HG02943 (cell line): ENCODE data around the gene WDR43.

ENCODE experiments used
- ATAC-seq: cut with Tn5 transposase; IDR thresholded peaks from one replicate; pipeline ENCODE4 v1.9.1; 2021; ENCODE audit warnings: mild to moderate bottlenecking, low read depth, moderate library complexity; ENCODE audit not compliant: unreplicated experiment

The WDR43 gene, protein sequence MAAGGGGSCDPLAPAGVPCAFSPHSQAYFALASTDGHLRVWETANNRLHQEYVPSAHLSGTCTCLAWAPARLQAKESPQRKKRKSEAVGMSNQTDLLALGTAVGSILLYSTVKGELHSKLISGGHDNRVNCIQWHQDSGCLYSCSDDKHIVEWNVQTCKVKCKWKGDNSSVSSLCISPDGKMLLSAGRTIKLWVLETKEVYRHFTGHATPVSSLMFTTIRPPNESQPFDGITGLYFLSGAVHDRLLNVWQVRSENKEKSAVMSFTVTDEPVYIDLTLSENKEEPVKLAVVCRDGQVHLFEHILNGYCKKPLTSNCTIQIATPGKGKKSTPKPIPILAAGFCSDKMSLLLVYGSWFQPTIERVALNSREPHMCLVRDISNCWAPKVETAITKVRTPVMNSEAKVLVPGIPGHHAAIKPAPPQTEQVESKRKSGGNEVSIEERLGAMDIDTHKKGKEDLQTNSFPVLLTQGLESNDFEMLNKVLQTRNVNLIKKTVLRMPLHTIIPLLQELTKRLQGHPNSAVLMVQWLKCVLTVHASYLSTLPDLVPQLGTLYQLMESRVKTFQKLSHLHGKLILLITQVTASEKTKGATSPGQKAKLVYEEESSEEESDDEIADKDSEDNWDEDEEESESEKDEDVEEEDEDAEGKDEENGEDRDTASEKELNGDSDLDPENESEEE

DNA sequence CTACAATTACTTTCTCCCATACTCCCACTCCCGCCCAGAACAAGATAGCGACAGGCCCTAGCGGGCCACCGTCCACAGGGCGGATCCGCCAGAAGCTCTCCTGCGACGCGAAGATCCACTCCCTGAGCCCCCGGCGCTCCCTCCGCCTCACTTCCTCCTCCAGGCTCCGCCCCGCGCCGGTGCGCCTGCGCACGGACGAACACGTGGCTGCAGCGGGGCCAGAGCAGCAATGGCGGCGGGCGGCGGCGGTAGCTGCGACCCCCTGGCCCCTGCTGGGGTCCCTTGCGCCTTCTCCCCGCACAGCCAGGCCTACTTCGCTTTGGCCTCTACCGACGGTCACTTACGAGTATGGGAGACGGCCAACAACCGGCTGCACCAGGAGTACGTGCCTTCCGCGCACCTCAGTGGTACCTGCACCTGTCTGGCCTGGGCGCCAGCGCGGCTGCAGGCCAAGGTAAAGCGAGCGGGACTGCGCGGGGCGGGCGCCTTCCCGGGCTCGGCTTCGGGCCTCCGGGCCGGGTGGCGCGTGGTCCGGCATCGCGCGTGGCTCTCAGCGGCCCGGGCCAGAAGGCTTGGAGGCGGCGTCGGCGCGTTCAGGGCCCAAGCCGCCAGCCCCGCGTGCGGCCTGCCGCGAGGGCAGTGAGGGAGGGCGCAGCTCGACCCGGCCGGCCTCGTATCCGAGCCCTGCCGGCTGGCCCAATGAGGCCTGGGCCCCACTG lies at the start of gene WDR43:
WDR43 (plus strand) TSS at position 198 of the 719 bp plus-strand sequence; CDS start at position 230, 32 bp downstream.
- ATAC-seq: peak; percentile 92

DNA sequence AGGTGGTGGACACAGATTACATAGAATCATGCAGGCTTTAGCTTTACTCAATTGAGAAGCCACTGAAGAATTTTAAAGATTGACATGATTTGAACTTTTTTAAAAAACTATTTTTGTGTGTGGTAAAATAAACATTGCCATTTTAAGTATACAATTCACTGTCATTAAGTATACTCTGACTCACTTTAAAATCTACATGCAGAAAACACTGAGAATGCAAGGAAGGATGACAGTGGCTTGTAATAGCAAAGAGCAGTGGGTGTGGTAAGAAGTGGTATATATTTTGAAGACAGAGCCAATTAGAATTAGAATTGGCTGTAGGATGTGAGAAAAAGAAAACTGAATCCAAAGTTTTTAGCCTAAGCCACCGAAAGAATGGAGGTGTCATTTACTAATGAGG lies 39.3 kb upstream of the WDR43 start:
- no peak for ATAC-seq

DNA sequence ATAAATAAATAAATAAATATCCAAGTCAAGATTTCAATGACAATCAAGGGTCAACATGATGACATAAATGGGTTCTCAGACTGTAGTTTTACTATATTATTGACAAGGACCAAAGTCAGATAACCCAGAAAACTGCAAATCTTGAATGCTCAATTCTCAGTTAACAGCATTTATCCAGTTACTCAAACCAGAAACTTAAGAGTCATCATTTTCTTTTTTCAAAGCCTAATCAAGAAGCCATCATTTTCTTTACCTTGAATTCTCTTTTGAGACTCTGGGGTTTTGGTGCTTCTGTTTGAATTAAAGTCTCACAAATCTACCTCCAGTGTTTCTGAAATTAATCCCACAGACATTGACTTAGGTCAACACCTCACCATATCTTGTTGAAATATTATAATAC lies 38.5 kb upstream of the WDR43 start:
- ATAC-seq: no peak

DNA sequence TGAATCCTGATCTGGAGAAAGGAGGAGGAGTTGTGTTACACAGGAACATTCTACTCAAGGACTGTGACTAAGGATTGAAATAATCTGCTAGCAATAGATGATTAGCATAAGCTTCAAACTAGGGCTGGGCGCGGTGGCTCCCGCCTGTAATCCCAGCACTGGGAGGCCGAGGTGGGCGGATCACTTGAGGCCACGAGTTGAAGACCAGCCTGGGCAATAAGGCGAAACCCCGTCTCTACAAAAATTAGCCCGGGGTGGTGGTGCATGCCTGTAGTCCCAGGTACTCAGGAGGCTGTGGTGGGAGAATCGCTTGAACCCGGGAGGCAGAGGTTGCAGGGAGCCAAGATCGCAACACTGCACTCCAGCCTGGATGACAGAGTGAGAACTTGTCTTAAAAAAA lies 25.9 kb upstream of the WDR43 start:
- no peak for ATAC-seq

DNA sequence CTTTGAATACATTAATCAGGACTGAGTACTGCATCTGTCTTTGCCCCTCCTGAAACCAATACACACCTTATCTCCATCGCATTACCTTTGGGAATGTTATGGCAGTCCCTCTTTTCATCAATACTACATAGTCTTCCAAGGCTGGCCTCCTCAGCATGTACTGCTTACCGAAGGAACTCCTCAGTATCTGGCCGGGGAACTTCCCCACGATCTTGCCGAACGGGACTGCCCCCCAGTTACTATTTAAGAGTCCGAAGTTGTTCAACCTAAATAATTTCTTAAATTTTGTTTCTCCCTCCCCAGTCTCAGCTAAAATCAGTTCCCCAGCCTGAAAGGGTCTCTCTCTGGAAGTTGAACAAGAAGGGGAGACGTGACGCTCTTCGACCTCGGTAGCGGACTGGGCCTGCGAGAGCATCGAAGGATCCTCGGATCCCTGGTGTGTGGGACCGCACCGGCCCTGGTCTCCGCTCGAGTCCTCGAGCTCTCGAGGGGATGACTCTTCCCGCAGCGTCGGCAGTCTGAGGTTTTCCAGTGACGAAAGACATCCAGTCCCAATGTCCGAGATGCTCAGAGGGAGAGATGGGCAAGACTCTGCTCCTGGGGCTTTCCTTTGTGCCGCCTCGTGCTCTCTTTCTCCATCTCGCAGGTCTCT lies 24.8 kb upstream of the WDR43 start:
- peak; percentile 33 for ATAC-seq

DNA sequence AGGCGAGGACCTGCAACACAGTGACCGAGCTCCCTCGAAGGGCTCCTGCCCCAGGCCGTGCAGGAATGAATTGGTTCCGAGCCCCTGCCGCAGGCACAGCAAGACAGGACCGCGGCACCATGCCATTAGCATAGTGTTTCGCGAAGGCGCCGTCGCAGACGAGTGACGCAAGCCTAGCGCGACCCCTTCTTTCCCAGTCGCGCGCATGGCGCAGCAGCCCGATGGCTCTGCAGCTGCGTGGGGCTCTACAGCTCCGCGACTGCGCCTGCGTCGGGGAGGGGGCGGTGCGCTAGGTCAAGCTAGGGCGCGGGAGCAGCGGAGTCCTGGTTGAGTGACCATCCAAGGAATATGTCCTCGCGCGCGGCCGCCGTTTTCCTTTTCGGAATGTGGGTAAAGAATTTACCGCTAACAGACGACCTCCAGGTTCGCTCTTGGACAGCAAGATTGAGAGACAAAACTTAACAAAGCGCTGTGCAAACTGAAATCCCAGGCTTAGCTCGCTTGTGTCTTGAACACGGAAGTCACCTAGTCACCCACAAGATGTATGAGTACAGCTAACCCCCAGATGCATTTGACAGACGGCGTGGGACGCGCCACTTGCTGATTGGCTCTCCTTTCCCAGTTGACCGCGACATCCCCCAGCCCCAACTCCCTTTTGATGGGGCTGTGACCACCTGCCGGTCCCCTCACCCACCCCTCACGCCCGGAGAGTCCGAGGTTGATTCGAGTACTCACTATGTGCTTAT lies 24.1 kb upstream of the WDR43 start, which contains the start of gene TRMT61B:
TRMT61B (minus strand) TSS at position 164 of the 746 bp plus-strand sequence; CDS start at position 132, 32 bp downstream.
- ATAC-seq: peak; percentile 94

DNA sequence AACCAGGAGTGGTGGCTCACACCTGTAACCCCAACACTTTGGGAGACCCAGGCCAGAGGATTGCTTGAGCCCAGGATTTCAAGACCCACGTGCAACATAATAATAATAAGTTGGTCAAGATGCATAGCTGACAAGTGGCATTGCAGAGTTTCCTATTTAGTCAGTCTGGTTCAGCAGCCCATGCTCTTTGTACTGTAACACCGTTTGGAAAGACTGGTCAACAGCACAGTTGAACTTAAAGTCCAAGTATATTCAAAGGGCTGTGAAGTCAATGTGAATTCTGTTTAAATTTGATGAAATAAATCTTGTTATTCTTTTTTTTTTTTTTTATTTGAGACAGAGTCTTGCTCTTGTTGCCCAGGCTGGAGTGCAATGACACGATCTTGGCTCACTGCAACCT lies 22.8 kb upstream of the WDR43 start:
- no peak for ATAC-seq

DNA sequence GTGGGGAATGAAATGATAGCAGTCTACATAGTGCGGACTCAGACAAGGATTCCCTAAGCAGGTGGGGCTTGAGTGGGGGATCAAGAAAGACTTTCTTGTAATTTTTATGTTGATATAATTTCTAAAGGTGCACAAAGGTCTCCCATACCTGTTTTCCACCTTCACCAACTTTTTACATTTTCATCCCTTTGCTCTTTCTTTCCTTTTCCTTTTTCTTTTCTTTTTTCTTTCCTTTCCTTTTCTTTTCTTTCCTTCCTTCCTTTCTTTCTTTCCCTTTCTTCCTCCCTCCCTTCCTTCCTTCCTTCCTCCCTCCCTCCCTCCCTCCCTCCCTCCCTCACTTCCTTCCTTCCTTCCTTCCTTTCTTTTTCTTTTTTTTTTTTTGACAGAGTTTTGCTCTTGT lies 14.3 kb upstream of the WDR43 start:
- no peak for ATAC-seq

DNA sequence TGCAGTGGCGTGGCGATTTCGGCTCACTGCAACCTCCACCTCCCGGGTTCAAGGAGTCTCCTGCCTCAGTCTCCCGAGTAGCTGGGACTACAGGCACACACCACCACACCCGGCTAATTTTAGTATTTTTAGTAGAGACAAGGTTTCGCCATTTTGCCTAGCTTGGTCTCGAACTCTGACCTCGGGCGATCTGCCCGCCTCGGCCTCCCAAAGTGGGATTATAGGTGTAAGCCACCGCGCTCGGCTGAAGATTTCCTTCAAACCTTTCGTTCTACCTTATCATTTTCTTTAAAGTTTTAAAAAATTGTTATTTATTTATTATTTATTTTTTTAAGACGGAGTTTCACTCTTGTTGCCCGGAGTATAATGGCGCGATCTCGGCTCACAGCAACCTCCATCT lies 979 bp upstream of the WDR43 start:
- ATAC-seq: no peak

DNA sequence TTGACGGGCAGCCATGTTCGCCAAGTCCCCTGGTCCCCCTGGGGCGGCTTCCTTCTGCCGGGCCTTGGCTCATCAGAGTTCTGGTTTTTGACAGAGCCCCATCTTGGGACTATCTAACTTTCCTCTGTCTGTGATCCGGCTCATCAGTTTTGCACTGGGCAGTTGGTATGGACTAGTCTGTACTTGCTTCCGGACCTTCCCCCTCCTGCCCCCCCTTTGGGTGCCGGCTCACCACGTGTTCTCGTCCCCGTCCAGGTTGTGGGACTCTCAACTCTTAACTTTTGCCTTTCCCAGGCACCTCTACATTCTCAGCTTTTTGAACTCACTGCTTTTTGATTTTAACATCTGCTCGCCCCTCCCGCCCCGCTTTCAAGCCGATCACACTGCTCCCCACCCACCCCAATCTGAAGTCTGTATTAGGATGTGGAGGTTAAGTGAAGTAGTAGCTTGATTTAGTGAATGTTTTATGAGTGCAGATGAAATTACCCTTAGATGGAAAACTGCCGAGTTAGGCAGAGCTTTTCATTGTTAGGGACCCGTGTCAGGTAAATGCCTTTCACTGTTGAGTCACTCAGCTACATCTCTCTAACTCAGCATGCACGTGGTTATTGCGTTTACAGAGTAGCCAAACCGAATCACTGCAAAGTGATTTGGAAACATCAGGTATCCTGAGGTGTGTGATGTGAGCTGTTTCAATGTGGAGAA lies 874 bp downstream of the WDR43 start:
- peak; percentile 34 for ATAC-seq

DNA sequence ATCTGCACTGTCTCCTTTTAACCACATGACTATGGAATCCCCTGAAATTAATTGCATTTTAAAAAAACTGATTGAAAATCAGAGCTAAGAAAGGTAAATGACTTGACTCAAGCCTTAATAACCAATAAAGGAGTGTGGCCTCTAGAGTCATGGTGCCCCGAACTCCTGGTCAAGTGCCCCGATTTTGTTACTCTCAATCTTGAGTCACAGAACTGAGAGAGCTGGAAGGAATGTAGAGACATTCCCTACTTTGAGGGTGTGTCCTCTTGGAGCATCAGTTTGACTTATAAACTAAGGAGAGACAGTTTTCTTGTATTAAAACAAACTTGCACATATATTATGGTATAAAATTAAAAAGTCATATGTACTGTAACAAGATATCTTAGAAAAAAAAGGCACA lies 2.4 kb downstream of the WDR43 start:
- ATAC-seq: no peak

DNA sequence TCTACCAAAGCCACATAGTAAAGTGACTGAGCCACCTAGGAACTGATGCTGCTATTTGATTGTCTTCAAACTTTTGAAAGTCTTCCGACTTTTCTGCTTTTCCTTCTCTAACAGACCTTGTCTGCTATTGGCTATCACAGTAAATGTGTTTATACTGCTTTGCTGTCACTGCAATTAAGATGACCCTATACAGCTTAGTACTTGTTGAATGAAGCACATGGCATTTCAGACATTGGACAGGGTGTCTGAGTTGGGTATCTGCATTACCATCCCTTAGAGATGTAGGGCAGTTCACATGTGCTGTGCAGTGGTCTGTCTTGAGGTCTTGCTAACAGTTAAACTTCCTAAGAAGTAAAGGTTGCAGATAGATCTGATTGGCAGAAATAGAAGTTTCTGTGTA lies 3.6 kb downstream of the WDR43 start:
- no peak for ATAC-seq

DNA sequence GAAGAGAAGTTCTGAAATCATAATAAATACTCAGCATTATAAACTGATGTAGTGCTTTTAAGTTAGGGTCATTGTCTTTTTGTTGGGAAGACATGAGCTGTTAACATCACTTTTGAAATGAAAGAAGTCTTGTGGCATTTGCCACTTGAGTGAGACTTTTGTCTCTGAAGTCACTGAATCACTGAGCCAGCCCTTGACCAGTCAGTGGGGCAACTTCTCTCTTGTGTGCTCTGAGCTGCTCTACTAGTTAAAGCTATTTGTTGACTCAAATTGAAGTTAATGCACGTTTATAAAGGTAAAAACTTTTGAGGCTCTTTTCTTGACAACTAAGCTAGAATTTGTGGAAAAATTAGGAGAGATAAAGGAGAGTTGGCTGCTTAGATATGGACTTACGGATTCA lies 6.7 kb downstream of the WDR43 start:
- no peak for ATAC-seq

DNA sequence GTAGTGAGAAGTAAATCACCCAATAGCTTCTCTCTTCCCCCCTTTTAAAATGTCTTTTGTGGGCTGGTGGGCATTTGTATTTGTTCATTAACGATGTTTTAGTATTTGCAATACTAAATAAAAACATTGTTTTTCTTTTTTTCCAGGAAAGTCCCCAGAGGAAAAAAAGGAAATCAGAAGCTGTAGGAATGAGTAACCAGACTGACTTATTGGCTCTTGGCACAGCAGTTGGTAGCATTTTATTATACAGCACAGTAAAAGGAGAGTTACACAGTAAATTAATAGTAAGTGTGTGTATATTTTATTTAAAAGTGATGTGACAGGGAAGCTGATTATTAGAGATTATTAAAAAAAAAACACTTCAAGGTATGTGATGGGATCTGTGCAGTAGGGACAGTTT lies 7.4 kb downstream of the WDR43 start:
- no peak for ATAC-seq

DNA sequence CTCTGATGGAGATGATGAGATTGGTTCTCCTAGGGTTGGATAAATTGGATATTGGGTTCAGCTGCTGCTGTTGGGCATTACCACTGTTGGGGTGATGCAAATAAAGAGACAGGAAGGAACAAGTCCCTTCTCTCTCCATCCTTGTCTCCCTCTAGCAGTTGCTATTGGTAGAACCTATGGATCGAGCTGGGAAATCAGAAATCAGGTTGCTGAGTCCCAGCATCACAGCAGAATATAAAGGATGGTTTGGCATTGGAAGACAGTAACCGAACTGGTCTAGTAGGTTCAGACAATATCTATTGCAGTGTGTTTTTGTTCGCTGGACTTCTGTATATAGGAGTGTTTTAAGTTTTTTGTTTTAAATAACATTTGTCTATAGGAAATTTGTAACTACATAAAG lies 8.1 kb downstream of the WDR43 start:
- ATAC-seq: no peak

DNA sequence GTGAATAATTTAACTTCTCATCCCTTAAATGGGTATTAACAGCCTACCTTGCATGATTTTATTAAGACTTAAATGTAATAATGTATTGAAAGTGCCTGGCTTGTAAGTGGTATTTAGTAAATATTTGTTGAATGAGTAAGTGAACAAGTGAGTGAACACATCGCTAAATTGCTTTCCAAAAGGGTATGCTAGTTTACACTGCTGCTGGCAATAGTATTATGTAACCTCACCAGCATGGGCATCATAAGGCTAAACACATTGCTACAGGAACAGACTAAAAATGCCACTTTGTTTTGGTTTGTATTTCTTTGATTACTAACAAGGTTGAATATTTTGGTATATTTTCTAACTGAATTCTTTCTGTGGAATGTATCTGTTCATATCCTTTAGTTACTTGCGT lies 9.8 kb downstream of the WDR43 start:
- ATAC-seq: no peak

DNA sequence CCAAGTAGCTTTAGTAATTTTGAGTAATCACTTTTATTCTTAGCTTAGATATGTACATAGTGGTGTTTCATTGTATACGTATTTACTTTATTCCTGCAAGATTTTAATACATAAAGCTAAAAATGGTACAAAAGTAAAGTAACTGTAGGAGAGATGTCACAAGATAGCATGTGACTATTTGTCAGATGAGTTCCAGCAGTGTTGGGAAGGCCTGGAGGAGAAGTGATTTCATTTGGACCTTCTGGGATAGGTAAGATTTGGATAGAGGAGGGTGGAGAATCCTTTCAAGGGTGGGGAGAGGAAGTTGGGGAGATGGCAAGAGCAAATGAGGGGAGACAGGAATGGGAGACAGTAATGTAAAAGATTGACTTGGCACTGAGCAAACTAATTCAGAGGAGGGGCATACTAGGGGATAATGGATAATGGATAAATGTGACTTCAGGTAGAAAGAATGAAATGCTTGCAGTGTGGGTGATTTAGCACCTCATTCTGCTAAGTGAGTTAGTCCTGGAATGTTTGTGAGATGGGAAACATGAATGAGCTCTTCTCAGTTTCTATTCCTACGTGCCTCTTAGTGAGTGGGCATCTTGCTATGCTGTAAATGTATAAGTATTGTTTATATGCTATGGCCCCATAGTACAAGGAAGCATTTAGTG lies 10.5 kb downstream of the WDR43 start:
- ATAC-seq: no peak

DNA sequence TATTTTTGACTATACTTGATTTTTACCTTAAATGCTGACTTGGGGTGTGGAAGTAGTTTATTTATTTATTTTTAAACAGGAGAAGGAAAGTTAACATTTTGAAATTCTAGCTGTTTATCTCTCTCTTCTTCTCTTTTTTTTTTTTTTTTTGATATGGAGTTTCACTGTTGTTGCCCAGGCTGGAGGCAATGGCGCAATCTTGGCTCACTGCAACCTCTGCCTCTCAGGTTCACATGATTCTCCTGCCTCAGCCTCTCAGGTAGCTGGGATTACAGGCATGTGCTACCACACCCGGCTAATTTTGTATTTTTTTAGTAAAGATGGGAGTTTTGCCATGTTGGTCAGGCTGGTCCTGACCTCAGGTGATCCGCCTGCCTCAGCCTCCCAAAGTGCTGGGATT lies 11.1 kb downstream of the WDR43 start:
- ATAC-seq: no peak

DNA sequence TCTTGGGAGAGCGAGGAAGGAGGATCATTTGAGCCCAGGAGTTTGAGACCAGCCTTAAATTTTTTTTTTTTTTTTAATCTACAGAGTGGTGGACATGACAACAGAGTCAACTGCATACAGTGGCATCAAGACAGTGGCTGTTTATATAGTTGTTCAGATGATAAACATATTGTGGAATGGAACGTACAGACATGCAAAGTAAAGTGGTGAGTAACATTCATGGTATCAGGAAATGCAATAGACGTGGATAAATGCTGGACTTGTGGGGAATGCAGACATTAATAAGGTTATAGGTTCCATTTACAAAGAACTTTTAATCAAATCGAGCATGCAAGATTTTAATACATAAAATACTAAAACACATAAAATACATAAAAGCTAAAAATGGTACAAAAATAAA lies 11.9 kb downstream of the WDR43 start:
- no peak for ATAC-seq
